IPS-15b (cell line): ENCODE measurements around the gene MACROD1.

Experiments
- H3K27me3 ChIP-seq: one replicate; pipeline ENCODE4 v1.6.1; 2013; ENCODE audit warnings: low read length; ENCODE audit not compliant: control insufficient read depth, insufficient read depth
- H3K36me3 ChIP-seq: one replicate; pipeline ENCODE4 v1.6.1; 2013; ENCODE audit warnings: low read length; ENCODE audit not compliant: control insufficient read depth, insufficient read depth
- H3K4me1 ChIP-seq: one replicate; pipeline ENCODE4 v1.6.1; 2013; ENCODE audit warnings: mild to moderate bottlenecking, low read length; ENCODE audit not compliant: control insufficient read depth, insufficient read depth
- H3K4me3 ChIP-seq: one replicate; pipeline ENCODE4 v1.5.1; 2013; ENCODE audit warnings: low read depth, low read length
- H3K9ac ChIP-seq: one replicate; pipeline ENCODE4 v1.6.1; 2013; ENCODE audit warnings: low read depth, mild to moderate bottlenecking, low read length
- H3K9me3 ChIP-seq: one replicate; pipeline ENCODE4 v1.6.1; 2013; ENCODE audit warnings: mild to moderate bottlenecking, low read length; ENCODE audit not compliant: control insufficient read depth, insufficient read depth

The MACROD1 gene

GRCh38 chr11:64107303-64107702, 58.6 kb downstream of the MACROD1 start:
- no peaks in the 10 kb centered on the region for H3K4me1 ChIP-seq
- no peak overlapping the region for H3K9ac ChIP-seq
- H3K4me3 ChIP-seq, result no peak overlapping the region
- no peaks in the 10 kb centered on the region for H3K27me3 ChIP-seq
- H3K9me3 ChIP-seq, result no peaks in the 10 kb centered on the region
- no peaks in the 10 kb centered on the region for H3K36me3 ChIP-seq

- Histone ChIP-seq H3K27me3 (peaks cover 4% of the 10 kb centered on the region), H3K9me3 (no peaks in the 10 kb centered on the region), H3K4me1 (no peaks in the 10 kb centered on the region), H3K9ac (no peak overlapping the region), H3K36me3 (no peaks in the 10 kb centered on the region), H3K4me3 (no peak overlapping the region)
Measured at GRCh38 chr11:64104632-64105031, 61.3 kb downstream of the MACROD1 start.

- Histone ChIP-seq H3K4me3 (no peak overlapping the region), H3K27me3 (peaks cover 6% of the 10 kb centered on the region), H3K9me3 (no peaks in the 10 kb centered on the region), H3K4me1 (no peaks in the 10 kb centered on the region), H3K9ac (no peak overlapping the region), H3K36me3 (no peaks in the 10 kb centered on the region)
Measured at GRCh38 chr11:64103277-64103985, 62.5 kb downstream of the MACROD1 start.

GRCh38 chr11:64102005-64102738, 63.7 kb downstream of the MACROD1 start:
- Histone ChIP-seq H3K36me3 (no peaks in the 10 kb centered on the region), H3K9me3 (no peaks in the 10 kb centered on the region), H3K4me3 (no peak overlapping the region), H3K9ac (no peak overlapping the region), H3K27me3 (peaks cover 6% of the 10 kb centered on the region), H3K4me1 (no peaks in the 10 kb centered on the region)

- Histone ChIP-seq H3K4me1 (no peaks in the 10 kb centered on the region), H3K27me3 (peaks cover 6% of the 10 kb centered on the region), H3K36me3 (no peaks in the 10 kb centered on the region), H3K9me3 (no peaks in the 10 kb centered on the region), H3K4me3 (no peak overlapping the region), H3K9ac (no peak overlapping the region)
Measured at GRCh38 chr11:64101461-64101860, 64.5 kb downstream of the MACROD1 start.

- no peaks in the 10 kb centered on the region for H3K36me3 ChIP-seq
- no peak overlapping the region for H3K9ac ChIP-seq
- H3K4me1 ChIP-seq, result no peaks in the 10 kb centered on the region
- no peak overlapping the region for H3K4me3 ChIP-seq
- peaks cover 6% of the 10 kb centered on the region for H3K27me3 ChIP-seq
- H3K9me3 ChIP-seq, result no peaks in the 10 kb centered on the region
Measured at GRCh38 chr11:64100782-64101353, 65.0 kb downstream of the MACROD1 start.

- Histone ChIP-seq H3K4me3 (no peak overlapping the region), H3K4me1 (no peaks in the 10 kb centered on the region), H3K27me3 (peaks cover 6% of the 10 kb centered on the region), H3K9ac (no peak overlapping the region), H3K9me3 (no peaks in the 10 kb centered on the region), H3K36me3 (no peaks in the 10 kb centered on the region)
Measured at GRCh38 chr11:64100360-64100759, 65.6 kb downstream of the MACROD1 start.

GRCh38 chr11:64099436-64099835, 66.5 kb downstream of the MACROD1 start:
- Histone ChIP-seq H3K4me3 (no peak overlapping the region), H3K36me3 (no peaks in the 10 kb centered on the region), H3K9ac (no peak overlapping the region), H3K9me3 (no peaks in the 10 kb centered on the region), H3K4me1 (no peaks in the 10 kb centered on the region), H3K27me3 (peaks cover 6% of the 10 kb centered on the region)

GRCh38 chr11:64098318-64098831, 67.5 kb downstream of the MACROD1 start:
- H3K9me3 ChIP-seq, result no peaks in the 10 kb centered on the region
- H3K27me3 ChIP-seq, result peaks cover 6% of the 10 kb centered on the region
- no peak overlapping the region for H3K9ac ChIP-seq
- H3K4me1 ChIP-seq, result no peaks in the 10 kb centered on the region
- no peak overlapping the region for H3K4me3 ChIP-seq
- no peaks in the 10 kb centered on the region for H3K36me3 ChIP-seq

- Histone ChIP-seq H3K9ac (no peak overlapping the region), H3K4me1 (no peaks in the 10 kb centered on the region), H3K27me3 (peaks cover 6% of the 10 kb centered on the region), H3K36me3 (no peaks in the 10 kb centered on the region), H3K9me3 (no peaks in the 10 kb centered on the region), H3K4me3 (no peak overlapping the region)
Measured at GRCh38 chr11:64097468-64098317, 68.2 kb downstream of the MACROD1 start.

- H3K9ac ChIP-seq, result no peak overlapping the region
- H3K36me3 ChIP-seq, result no peaks in the 10 kb centered on the region
- H3K9me3 ChIP-seq, result no peaks in the 10 kb centered on the region
- H3K4me3 ChIP-seq, result no peak overlapping the region
- peaks cover 2% of the 10 kb centered on the region for H3K4me1 ChIP-seq
- peaks cover 8% of the 10 kb centered on the region for H3K27me3 ChIP-seq
Measured at GRCh38 chr11:64096835-64097234, 69.1 kb downstream of the MACROD1 start.
